Loucy (cell line): ENCODE results near the gene MAML3.

ENCODE experiments used
- EZH2phosphoT487 ChIP-seq: fragments of 200-600 bp; IDR thresholded peaks from 2 replicates; pipeline ENCODE4 v1.6.1; 2018; ENCODE audit warnings: antibody characterized with exemption, mild to moderate bottlenecking, moderate library complexity, borderline replicate concordance
- TF ChIP-seq, protein P1 (sequence below): fragments of 200-600 bp; sonication (generic); conservative IDR thresholded peaks from 2 replicates; pipeline ENCODE4 v1.5.1; 2014; ENCODE audit warnings: mild to moderate bottlenecking, antibody characterized with exemption, low read length

- TF ChIP-seq, protein P1, sequence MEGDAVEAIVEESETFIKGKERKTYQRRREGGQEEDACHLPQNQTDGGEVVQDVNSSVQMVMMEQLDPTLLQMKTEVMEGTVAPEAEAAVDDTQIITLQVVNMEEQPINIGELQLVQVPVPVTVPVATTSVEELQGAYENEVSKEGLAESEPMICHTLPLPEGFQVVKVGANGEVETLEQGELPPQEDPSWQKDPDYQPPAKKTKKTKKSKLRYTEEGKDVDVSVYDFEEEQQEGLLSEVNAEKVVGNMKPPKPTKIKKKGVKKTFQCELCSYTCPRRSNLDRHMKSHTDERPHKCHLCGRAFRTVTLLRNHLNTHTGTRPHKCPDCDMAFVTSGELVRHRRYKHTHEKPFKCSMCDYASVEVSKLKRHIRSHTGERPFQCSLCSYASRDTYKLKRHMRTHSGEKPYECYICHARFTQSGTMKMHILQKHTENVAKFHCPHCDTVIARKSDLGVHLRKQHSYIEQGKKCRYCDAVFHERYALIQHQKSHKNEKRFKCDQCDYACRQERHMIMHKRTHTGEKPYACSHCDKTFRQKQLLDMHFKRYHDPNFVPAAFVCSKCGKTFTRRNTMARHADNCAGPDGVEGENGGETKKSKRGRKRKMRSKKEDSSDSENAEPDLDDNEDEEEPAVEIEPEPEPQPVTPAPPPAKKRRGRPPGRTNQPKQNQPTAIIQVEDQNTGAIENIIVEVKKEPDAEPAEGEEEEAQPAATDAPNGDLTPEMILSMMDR, result peak; percentile 66
- TF ChIP-seq EZH2phosphoT487, result no peak
These were observed 347.1 kb downstream of the MAML3 start for GRCh38 chr4:139806929-139807328.
